ENCODE data around the gene NDUFC1. TPM values are rescaled to one million over a fixed set of nuclear protein-coding genes. Genes with fewer than 3 reads are reported as not detected.

Gene NDUFC1
- total RNA-seq, 4 donors from 2014 or later, result 45.7 to 52.8 (median 50.8) TPM

GRCh38 chr4:139279760-139280620 lies 22.3 kb downstream of the NDUFC1 start, which contains the start of gene MGARP:
Gene MGARP (minus strand): TSS chr4:139280225. CDS start chr4:139280158, 67 bp downstream.
- no peaks in the 10 kb centered on the region for H3K36me3 ChIP-seq
- intact Hi-C loops (cut with DNase I), result loop anchor here (5.0 kb wide), 1 partner anchor 43 kb away; no protein-coding TSS in a partner anchor
- H3K4me3 ChIP-seq, result peak within 1 kb of the TSS; percentile 53 to 62 (median 58)
- H3K9me3 ChIP-seq, result no peaks in the 10 kb centered on the region
- peak within 1 kb of the TSS in 2 of 4 donors; percentile 9 to 65 for H3K27ac ChIP-seq (replicated peaks in 1 of 4)
- 26% methylated on average over 14 of the region's 51 CpGs for WGBS
- TF ChIP-seq EP300 (IDR thresholded peaks at IDR 0.05), result no peak
- TF ChIP-seq POLR2A (IDR thresholded peaks at IDR 0.05; ENCODE audit: low read depth), result no peak
- TF ChIP-seq CTCF (IDR thresholded peaks at IDR 0.05), result no peak
- TF ChIP-seq POLR2AphosphoS5 (IDR thresholded peaks at IDR 0.05), result no peak
- no peak for DNase-seq (ENCODE audit: extremely low spot score)
- H3K4me1 ChIP-seq, result peaks cover 0 to 17% (median 16%) of the 10 kb centered on the region in 4 donors
- H3K27me3 ChIP-seq, result peaks cover 0 to 3% (median 0%) of the 10 kb centered on the region in 4 donors

- peaks cover 0 to 17% (median 16%) of the 10 kb centered on the region in 4 donors for H3K4me1 ChIP-seq
- H3K27ac ChIP-seq (replicated peaks in 1 of 4), result peak overlapping the region in 1 of 4 donors; percentile 65
- no peak for DNase-seq (ENCODE audit: extremely low spot score)
- no peaks in the 10 kb centered on the region for H3K9me3 ChIP-seq
- H3K4me3 ChIP-seq, result peak overlapping the region; percentile 53 to 62 (median 58)
- 38% methylated on average over 31 of the region's 40 CpGs for WGBS
- TF ChIP-seq POLR2AphosphoS5 (IDR thresholded peaks at IDR 0.05) (no peak), CTCF (IDR thresholded peaks at IDR 0.05) (no peak), POLR2A (IDR thresholded peaks at IDR 0.05; ENCODE audit: low read depth) (no peak), EP300 (IDR thresholded peaks at IDR 0.05) (no peak)
- intact Hi-C loops (cut with DNase I), result no loop called here
- H3K36me3 ChIP-seq, result no peaks in the 10 kb centered on the region
- peaks cover 0 to 3% (median 0%) of the 10 kb centered on the region in 4 donors for H3K27me3 ChIP-seq
These were observed 23.1 kb downstream of the NDUFC1 start for GRCh38 chr4:139278912-139279759.

- no peaks in the 10 kb centered on the region for H3K36me3 ChIP-seq
- peaks cover 0 to 17% (median 16%) of the 10 kb centered on the region in 4 donors for H3K4me1 ChIP-seq
- DNase-seq (ENCODE audit: extremely low spot score), result no peak
- no peaks in the 10 kb centered on the region for H3K9me3 ChIP-seq
- H3K27me3 ChIP-seq, result peaks cover 0 to 3% (median 0%) of the 10 kb centered on the region in 4 donors
- peak overlapping the region in 3 of 4 donors; percentile 53 to 62 (median 56) for H3K4me3 ChIP-seq
- 88% methylated on average over 16 of the region's 16 CpGs for WGBS
- H3K27ac ChIP-seq (replicated peaks in 1 of 4), result no peak overlapping the region
- intact Hi-C loops (cut with DNase I), result no loop called here
- TF ChIP-seq EP300 (IDR thresholded peaks at IDR 0.05) (no peak), CTCF (IDR thresholded peaks at IDR 0.05) (no peak), POLR2A (IDR thresholded peaks at IDR 0.05; ENCODE audit: low read depth) (no peak), POLR2AphosphoS5 (IDR thresholded peaks at IDR 0.05) (no peak)
These were observed 23.8 kb downstream of the NDUFC1 start for GRCh38 chr4:139278485-139278884.

GRCh38 chr4:139275281-139275735 lies 27.0 kb downstream of the NDUFC1 start:
- H3K27ac ChIP-seq (replicated peaks in 1 of 4), result no peak overlapping the region
- no peaks in the 10 kb centered on the region for H3K9me3 ChIP-seq
- intact Hi-C loops (cut with DNase I), result no loop called here
- DNase-seq (ENCODE audit: extremely low spot score), result no peak
- H3K4me3 ChIP-seq, result no peak overlapping the region
- TF ChIP-seq EP300 (IDR thresholded peaks at IDR 0.05) (no peak), POLR2A (IDR thresholded peaks at IDR 0.05; ENCODE audit: low read depth) (no peak), POLR2AphosphoS5 (IDR thresholded peaks at IDR 0.05) (no peak), CTCF (IDR thresholded peaks at IDR 0.05) (no peak)
- H3K36me3 ChIP-seq, result no peaks in the 10 kb centered on the region
- peaks cover 0 to 3% (median 0%) of the 10 kb centered on the region in 4 donors for H3K27me3 ChIP-seq
- 61% methylated on average over 4 of the region's 4 CpGs for WGBS
- peaks cover 0 to 17% (median 14%) of the 10 kb centered on the region in 4 donors for H3K4me1 ChIP-seq

All from esophagus muscularis mucosa (tissue), 4 donors.